Astrocyte of the spinal cord (primary cell): ENCODE data around the gene DNAH11.

Source experiments
- DNase-seq: peaks from one replicate; pipeline ENCODE4 v3.0.0; 2011; ENCODE audit warnings: low read depth, low spot score
- H3K4me3 ChIP-seq: 2 replicates; pipeline ENCODE4 v1.5.1; 2011; ENCODE audit warnings: low read depth, mild to moderate bottlenecking, low read length, moderate library complexity
- in situ Hi-C: cut with HindIII; loops from 2 replicates; pipeline ENCODE4 v1.10.0; 2017; ENCODE audit warnings: low sequenced_read_pairs
- TF ChIP-seq, protein P1 (sequence below): IDR thresholded peaks from 2 replicates; pipeline ENCODE4 v1.5.1; 2012; ENCODE audit warnings: low read depth, mild to moderate bottlenecking, low read length, inconsistent platforms

Gene DNAH11

DNA sequence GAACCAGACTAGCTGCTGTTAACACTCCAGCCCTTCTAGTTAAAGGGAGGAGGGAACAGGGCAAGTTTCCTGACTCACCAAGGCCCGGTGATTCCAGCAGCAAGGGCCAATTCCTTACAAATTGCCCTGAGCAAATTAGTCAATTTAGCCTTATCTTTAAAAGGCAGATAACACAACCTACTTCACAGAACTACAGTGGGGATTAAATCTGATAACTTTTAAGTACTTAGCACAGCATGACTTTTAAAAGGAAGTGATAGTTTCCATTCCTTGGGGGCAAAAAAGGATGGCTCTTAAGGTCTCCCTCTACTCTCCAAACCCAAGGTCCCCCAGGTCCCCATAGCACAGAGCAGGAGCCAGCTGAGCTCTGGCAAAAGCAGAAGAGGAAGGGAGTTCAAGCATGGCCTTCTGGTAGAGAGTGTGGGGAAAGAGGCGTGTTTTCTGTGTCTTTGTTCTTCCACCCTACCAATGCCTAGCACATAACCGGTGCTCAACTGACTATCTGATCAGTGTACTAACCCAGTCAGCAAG lies 398.8 kb downstream of the DNAH11 start:
- H3K4me3 ChIP-seq = no peak overlapping the region
- in situ Hi-C loops = no loop called here
- peak; percentile 9 for DNase-seq
- TF ChIP-seq, protein P1, sequence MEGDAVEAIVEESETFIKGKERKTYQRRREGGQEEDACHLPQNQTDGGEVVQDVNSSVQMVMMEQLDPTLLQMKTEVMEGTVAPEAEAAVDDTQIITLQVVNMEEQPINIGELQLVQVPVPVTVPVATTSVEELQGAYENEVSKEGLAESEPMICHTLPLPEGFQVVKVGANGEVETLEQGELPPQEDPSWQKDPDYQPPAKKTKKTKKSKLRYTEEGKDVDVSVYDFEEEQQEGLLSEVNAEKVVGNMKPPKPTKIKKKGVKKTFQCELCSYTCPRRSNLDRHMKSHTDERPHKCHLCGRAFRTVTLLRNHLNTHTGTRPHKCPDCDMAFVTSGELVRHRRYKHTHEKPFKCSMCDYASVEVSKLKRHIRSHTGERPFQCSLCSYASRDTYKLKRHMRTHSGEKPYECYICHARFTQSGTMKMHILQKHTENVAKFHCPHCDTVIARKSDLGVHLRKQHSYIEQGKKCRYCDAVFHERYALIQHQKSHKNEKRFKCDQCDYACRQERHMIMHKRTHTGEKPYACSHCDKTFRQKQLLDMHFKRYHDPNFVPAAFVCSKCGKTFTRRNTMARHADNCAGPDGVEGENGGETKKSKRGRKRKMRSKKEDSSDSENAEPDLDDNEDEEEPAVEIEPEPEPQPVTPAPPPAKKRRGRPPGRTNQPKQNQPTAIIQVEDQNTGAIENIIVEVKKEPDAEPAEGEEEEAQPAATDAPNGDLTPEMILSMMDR = no peak

DNA sequence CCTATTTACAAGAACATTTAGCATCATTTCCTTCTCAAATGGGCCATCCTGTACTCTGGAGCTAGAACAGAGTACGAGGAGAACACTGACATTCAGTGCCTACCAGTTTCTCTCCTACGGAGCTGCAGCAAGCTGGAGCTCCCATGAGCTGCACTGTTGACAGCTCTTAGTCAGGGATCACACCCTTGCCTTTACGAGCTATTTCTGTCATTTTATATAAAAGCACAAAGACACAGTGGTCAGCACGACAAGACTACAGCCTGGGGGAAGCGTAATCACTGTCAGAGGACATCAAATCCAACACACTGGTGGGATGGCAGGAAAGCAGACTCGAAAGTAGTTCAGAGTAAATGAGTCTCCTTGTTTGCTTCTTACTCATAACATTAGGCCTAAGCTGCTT lies 400.1 kb downstream of the DNAH11 start:
- no peak for DNase-seq
- no peak overlapping the region for H3K4me3 ChIP-seq
- in situ Hi-C loops = no loop called here
- TF ChIP-seq, protein P1 = no peak

DNA sequence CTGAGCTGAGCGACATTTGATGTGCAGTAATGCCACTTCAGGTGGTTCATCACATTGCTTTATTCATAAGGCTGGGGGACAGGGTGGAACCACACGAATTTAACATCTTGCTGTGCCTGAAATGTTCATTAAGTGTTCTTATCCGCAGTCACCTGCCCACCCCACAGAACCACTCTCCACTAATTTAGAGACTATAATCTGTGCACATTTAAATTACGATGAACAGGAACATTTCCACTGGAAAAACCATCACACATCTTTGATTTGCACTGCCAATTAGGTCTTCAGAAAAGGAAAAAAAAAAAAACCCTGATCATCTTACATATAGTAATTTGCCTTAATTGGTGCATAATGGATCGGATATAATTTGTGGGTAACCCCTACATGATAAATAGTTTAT lies 400.6 kb downstream of the DNAH11 start:
- TF ChIP-seq, protein P1 = no peak
- in situ Hi-C loops = no loop called here
- no peak for DNase-seq
- no peak overlapping the region for H3K4me3 ChIP-seq

DNA sequence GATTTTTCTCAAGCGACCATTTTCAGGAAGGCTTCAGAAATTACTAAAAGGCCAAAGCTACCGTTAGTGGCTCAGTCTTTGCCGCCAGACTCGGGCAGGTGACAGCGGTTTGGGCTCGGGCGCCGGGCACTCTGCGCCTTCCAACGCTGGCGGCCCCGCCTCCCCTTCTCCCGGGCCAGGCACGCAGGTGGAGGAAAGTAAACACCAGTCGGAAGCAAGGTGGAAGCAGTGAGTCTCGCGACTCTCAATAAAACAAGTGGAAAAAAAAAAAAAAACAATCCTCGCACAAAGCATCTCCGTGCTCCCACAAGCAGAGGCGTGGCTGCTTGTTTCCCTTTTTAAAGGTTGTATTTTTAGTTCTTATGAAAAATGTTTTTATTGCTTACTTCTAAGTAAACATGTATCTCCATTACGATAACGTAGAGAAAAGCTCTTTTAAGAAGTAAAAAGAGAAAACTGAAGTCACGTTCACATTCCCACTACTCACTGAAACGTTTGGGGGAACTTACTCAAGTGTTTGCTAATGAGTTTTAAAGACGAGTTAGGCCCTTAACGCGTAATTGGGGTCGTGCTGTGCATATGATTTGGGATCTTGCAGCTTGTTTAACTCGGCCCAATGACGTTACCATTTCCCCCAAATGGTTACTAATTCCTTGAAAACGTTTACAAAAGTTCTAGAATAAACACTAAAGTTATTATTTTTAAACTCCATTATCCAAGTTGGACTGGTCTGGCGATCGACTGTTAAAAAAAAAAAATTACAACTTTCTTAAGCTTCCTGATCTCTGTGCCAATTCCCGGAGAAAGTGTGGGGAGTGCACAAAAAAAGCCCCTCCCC lies 402.0 kb downstream of the DNAH11 start:
- in situ Hi-C loops = no loop called here

DNA sequence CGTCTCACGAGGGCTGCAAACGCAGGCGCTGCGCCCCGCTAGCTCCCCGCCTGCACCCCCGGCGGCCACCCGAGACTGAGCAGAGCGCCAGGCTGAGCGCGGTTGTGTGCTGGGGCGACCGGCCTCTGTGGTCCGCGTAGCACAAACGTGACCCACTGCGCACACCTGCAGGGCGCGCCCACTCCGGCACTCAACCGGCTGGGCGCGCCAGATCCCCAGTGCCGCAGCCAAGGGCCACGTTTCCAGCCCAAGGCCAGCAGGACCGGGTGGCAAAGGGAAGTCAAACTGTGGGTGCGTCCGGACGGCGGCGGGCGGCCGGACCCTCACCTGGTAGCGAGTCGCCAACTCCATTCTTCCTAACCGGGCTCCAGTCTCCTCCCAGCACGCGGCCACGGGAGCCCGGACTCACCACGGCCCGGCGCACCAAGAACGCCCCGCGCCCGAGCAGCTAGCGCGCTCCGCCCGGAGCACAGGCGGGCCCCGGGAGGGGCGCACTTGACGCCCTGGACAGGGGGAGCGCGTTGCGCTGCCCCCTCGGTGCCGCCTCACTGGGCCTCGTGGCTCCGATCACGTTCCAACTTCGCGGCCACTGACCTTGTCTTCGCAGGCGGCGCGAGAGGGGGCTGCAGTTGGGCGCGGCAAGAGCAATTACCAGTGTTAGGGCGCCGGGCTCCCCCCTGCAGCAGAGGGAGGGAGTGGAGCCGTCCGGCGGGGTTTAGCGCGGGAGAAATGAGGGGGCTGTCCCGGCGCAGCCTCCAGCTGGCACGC lies 402.8 kb downstream of the DNAH11 start, which contains the start of gene CDCA7L:
Gene CDCA7L, minus strand, starts transcription at position 446 of the 768 bp plus-strand sequence. Its CDS starts 95 bp downstream, at position 351.
- TF ChIP-seq, protein P1 = peak; percentile 1
- peak within 1 kb of the TSS; percentile 67 for H3K4me3 ChIP-seq
- in situ Hi-C loops = no loop called here
- peak; percentile 79 for DNase-seq

More for the DNA sequence above, 402.0 kb downstream of the DNAH11 start:
- peak; percentile 52 for DNase-seq
- peak overlapping the region; percentile 67 for H3K4me3 ChIP-seq
- TF ChIP-seq, protein P1 = no peak

DNA sequence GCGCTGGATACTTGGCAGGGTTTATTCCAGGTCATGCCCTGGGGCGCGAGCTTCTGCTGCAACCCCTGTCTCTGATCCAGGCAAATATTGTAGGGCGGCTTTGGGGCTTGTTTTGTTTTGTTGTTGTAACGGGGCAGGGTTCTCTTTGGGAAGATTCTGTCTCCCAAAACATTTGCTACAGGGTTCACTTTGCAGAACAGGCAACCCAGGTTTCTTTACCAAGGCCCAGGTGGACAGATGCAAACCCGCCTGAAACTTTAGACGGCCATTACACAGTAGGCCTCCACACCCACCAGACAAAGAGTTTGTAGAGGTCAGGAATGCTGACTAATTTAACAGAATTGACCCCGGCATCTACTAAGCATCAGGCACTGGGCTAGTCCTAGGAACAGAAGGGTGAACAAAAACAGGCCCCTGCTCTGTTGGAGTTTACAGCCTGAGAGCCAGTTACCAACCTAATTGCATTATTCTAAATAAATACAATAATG lies 403.4 kb downstream of the DNAH11 start:
- peak overlapping the region; percentile 67 for H3K4me3 ChIP-seq
- TF ChIP-seq, protein P1 = no peak
- no peak for DNase-seq
- in situ Hi-C loops = no loop called here
